Prostate gland (tissue), 2 donors: ENCODE data around the gene FBH1. TPM values are rescaled to one million over a fixed set of nuclear protein-coding genes. Genes with fewer than 3 reads are reported as not detected.
"Not testable (repeated sequence)": the region's sequence is repeated elsewhere in the genome, so short reads cannot be mapped to it uniquely, and the experiment has no call there.

Source experiments
- DNase-seq: peaks from one replicate; pipeline ENCODE4 v3.0.0-alpha.2; 2019; ENCODE audit warnings: low spot score
- H3K27ac ChIP-seq, 2 donors: fragments of 200-600 bp; sonication (generic); 2 replicates each; pipeline ENCODE4 v1.5.1; 2017 to 2019
- H3K27me3 ChIP-seq: fragments of 200-600 bp; sonication (generic); replicated peaks from 2 replicates; pipeline ENCODE4 v1.5.1; 2019; ENCODE audit not compliant: insufficient read depth
- H3K36me3 ChIP-seq, 2 donors: fragments of 200-600 bp; sonication (generic); 1 replicate in 1 of 2; 2 replicates in 1 of 2; pipeline versions ENCODE4 v1.5.1 to v1.8.1; 2017 to 2019
- H3K4me1 ChIP-seq: fragments of 200-600 bp; sonication (generic); replicated peaks from 2 replicates; pipeline ENCODE4 v1.5.1; 2019
- H3K4me3 ChIP-seq, 2 donors: fragments of 200-600 bp; sonication (generic); 2 replicates each; pipeline ENCODE4 v1.5.1; 2017 to 2019
- H3K9me3 ChIP-seq: fragments of 200-600 bp; sonication (generic); 2 replicates; pipeline ENCODE4 v1.5.1; 2017
- POLR2A ChIP-seq: fragments of 450-650 bp; IDR thresholded peaks from one replicate; pipeline ENCODE4 v1.6.1; 2016; ENCODE audit warnings: antibody characterized with exemption, mild to moderate bottlenecking
- POLR2AphosphoS5 ChIP-seq: sonication (generic); formaldehyde crosslinking; IDR thresholded peaks from one replicate; pipeline ENCODE4 v1.6.1; 2017; ENCODE audit warnings: antibody characterized with exemption
- WGBS: methylation state at CpG from one replicate; pipeline ENCODE4 v1.1.5; 2018; 5-methylcytosine and 5-hydroxymethylcytosine counted together
- intact Hi-C: fragments of 100-400 bp; cut with DNase I; formaldehyde crosslinking; loops from one replicate; pipeline ENCODE4 v1.14.2; 2022
- total RNA-seq, 2 donors: library from RNA; depleted of rRNA; stranded (reverse); fragments of >200 nt; gene quantifications; one replicate each; pipeline ENCODE4 v1.1.0, GENCODE V29; 2016
- TF ChIP-seq, protein P1 (sequence below), 4 experiments: fragments of 200-600 bp in 2 of 4; fragments of 450-650 bp in 2 of 4; sonication (generic) in 2 of 4; IDR thresholded peaks; 1 replicate in 3 of 4; 2 replicates in 1 of 4; pipeline ENCODE4 v1.5.1; 2016 to 2019; ENCODE audit warnings: antibody characterized with exemption in 4 of 4, mild to moderate bottlenecking in 2 of 4, moderate library complexity in 2 of 4

Gene FBH1
- total RNA-seq, 2 donors from 2014 or later: 75.0 to 172 TPM

DNA sequence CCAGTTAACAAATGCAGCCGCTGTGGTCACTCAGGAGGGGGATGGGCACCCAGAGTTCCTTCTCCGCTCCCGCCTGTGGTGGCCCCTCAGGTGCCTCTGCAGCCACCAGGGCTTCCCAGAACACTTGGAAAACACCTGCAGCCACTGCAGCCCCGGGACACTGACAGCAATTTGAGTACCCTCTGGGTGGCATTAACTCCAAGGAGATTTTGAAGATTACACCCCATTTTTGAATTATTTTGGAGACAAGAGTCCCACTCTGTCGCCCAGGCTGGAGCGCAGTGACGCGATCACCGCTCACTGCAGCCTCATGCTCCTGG is 55.1 kb downstream of the FBH1 start:
- intact Hi-C loops: loop anchor here (2.0 to 5.0 kb wide), 2 partner anchors 54 to 142 kb away; partner anchors contain the start of genes FBH1 and RBM17
- WGBS: 95% methylated on average over 9 of the region's 9 CpGs
- Histone ChIP-seq H3K4me1 (no peaks in the 10 kb centered on the region), H3K27me3 (no peaks in the 10 kb centered on the region), H3K36me3 (no peaks in the 10 kb centered on the region), H3K27ac (peak overlapping the region; percentile 68 to 77), H3K9me3 (no peaks in the 10 kb centered on the region), H3K4me3 (no peak overlapping the region)
- TF ChIP-seq POLR2A (no peak), POLR2AphosphoS5 (no peak)
- TF ChIP-seq, protein P1, sequence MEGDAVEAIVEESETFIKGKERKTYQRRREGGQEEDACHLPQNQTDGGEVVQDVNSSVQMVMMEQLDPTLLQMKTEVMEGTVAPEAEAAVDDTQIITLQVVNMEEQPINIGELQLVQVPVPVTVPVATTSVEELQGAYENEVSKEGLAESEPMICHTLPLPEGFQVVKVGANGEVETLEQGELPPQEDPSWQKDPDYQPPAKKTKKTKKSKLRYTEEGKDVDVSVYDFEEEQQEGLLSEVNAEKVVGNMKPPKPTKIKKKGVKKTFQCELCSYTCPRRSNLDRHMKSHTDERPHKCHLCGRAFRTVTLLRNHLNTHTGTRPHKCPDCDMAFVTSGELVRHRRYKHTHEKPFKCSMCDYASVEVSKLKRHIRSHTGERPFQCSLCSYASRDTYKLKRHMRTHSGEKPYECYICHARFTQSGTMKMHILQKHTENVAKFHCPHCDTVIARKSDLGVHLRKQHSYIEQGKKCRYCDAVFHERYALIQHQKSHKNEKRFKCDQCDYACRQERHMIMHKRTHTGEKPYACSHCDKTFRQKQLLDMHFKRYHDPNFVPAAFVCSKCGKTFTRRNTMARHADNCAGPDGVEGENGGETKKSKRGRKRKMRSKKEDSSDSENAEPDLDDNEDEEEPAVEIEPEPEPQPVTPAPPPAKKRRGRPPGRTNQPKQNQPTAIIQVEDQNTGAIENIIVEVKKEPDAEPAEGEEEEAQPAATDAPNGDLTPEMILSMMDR (IDR thresholded peaks at IDR 0.05): no peak
- no peak for DNase-seq

DNA sequence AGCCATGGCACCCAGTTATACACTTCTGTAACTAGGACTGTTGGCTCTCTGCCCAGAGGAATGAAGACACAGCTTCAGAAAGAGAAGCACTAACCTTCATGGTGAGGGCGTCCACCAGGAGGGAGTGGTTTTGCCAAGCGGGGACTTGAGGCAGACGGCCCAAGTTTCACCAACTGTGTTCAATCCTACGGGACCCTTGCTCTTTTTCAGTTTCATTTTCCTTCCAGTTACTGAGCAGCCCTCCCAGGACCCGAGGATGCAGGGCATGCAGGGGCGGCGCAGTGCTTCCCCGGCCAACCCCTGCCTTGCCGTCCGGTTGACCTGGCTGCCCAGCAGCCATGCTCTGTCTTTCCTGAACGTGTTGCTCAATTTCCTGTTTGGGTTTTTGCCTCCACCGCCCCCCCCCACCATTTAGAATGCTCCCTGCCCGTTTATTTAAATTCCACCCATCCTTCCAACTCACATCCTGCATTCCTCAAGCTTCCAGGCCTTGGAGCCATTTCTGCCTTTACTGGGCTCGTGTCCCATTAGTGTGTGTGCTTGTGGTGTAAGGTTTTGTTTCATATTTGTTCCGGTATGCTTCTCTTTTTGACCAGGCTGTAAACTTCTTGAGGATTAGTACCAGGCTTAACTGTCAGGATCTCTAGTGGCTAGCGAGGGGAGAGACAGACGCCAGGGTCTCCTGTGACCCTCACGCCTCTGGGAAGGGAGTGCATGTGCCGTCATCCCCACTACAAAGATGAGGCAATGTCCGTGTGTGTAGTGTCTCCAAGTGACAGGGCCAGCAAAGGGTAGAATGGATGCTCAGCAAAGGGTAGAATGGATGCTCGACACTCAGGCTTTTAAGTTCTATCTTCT is 55.7 kb downstream of the FBH1 start:
- no peaks in the 10 kb centered on the region for H3K9me3 ChIP-seq
- H3K36me3 ChIP-seq: no peaks in the 10 kb centered on the region
- intact Hi-C loops: loop anchor here (2.0 to 5.0 kb wide), 2 partner anchors 55 to 142 kb away; partner anchors contain the start of genes FBH1 and RBM17
- H3K4me3 ChIP-seq: no peak overlapping the region
- H3K27ac ChIP-seq: peak overlapping the region; percentile 68 to 77
- WGBS: 46% methylated on average over 21 of the region's 21 CpGs
- peak; percentile 20 for DNase-seq
- no peaks in the 10 kb centered on the region for H3K27me3 ChIP-seq
- TF ChIP-seq POLR2AphosphoS5 (peak; percentile 32), POLR2A (no peak)
- no peaks in the 10 kb centered on the region for H3K4me1 ChIP-seq

DNA sequence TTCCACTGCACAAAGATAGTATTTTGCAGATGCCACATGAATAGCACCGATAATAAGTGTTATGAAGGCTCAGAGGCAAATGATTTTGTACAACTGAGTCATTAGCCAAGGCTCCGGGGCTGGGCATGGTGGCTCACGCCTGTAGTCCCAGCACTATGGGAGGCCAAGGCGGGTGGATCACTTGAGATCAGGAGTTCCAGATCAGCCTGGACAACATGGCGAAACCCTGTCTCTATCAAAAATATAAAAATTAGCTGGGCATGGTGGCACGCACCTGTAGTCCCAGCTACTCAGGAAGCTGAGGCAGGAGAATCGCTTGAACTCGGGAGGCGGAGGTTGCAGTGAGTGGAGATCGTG is 56.4 kb downstream of the FBH1 start:
- not testable (repeated sequence) for DNase-seq, H3K4me3 ChIP-seq, H3K4me1 ChIP-seq, H3K9me3 ChIP-seq, H3K27me3 ChIP-seq, H3K36me3 ChIP-seq
- intact Hi-C loops: loop anchor here (5.0 kb wide), 1 partner anchor 141 kb away; the partner anchor contains the start of gene RBM17
- peak overlapping the region; percentile 68 to 77 for H3K27ac ChIP-seq
- 92% methylated on average over 10 of the region's 10 CpGs for WGBS

DNA sequence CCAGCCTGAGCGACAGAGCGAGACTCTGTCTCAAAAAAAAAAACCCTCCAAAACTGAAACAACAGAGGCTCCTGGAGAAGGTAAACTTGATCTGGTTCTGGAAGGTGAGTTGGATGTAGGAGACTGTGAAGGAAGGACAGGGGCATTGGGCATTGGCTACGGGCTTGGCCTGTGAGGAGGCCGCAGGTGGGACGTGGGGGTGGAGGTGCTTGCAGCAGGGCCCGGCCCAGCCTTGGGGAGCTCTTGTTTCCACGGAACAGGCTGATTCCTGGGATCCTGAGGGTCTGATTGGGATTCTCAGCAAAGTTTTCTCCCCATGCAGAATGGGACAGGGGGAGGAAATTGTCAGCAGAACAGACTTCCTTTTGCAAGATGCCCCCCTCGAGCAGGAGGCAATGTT is 56.7 kb downstream of the FBH1 start:
- no peaks in the 10 kb centered on the region for H3K36me3 ChIP-seq
- H3K9me3 ChIP-seq: no peaks in the 10 kb centered on the region
- H3K27ac ChIP-seq: no peak overlapping the region
- WGBS: 85% methylated on average over 8 of the region's 8 CpGs
- DNase-seq: no peak
- H3K4me1 ChIP-seq: no peaks in the 10 kb centered on the region
- H3K27me3 ChIP-seq: no peaks in the 10 kb centered on the region
- intact Hi-C loops: loop anchor here (5.0 kb wide), 1 partner anchor 141 kb away; the partner anchor contains the start of gene RBM17
- H3K4me3 ChIP-seq: no peak overlapping the region
- TF ChIP-seq POLR2AphosphoS5 (no peak), POLR2A (no peak)
- TF ChIP-seq, protein P1 (IDR thresholded peaks at IDR 0.05): no peak

DNA sequence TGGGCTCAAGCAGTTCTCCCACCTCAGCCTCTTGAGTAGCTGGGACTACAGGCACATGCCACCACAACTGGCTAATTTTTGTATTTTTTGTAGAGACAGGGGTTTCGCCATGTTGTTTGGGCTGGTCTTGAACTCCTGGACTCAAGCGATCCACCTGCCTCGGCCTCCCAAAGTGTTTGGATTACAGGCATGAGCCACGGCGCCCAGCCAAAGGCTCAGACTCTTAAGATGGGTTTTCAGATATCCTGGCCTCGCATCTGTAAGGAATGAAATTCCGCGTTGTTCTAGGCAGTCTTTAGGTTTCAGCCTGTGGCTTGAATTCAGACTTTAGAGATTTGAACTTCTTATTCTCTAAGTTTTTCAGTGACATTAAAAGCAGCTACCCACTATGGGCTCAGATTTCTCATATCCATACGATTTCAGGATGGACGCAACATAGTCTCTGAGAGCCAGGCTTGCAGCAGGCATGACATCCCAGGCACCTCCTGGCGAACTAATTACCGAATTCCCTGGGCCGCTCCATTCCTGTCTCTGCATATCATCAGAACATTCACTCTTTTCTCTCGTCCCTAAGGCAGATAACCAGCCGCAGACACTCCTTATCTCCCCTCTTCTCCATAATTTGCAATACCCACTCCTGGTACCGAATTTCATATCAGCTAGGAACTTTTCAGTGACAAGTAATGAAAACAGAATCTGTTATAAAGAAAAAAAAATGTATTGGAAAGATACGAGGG is 57.6 kb downstream of the FBH1 start:
- no peaks in the 10 kb centered on the region for H3K4me1 ChIP-seq

DNA sequence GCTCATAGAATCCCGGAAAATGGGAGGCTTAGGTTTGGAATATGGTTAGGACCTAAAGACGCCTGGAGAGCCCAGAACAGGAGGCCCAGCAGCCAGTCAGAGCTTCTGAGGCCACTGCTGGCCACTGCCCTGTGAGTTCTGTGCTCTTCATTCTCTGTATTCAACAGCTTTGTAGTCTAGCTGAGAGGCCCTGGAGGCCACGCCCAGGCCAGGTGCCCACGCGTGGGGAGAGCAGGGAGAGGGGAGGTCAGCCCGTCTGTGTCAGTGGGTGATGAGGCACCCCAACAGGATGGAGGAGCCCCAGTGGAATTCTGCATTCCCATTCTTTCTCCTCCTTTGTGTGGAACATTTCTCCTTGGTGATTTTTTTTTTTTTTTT is 58.2 kb downstream of the FBH1 start:
- DNase-seq: no peak
- 91% methylated on average over 6 of the region's 6 CpGs for WGBS
- Histone ChIP-seq H3K9me3 (no peaks in the 10 kb centered on the region), H3K4me3 (no peak overlapping the region), H3K4me1 (no peaks in the 10 kb centered on the region), H3K27me3 (no peaks in the 10 kb centered on the region), H3K27ac (no peak overlapping the region), H3K36me3 (no peaks in the 10 kb centered on the region)
- intact Hi-C loops: loop anchor here (5.0 kb wide), 1 partner anchor 139 kb away; the partner anchor contains the start of gene RBM17
- TF ChIP-seq, protein P1 (IDR thresholded peaks at IDR 0.05): no peak
- TF ChIP-seq POLR2A (no peak), POLR2AphosphoS5 (no peak)

More for the DNA sequence above, 57.6 kb downstream of the FBH1 start:
- DNase-seq: no peak
- Histone ChIP-seq H3K36me3 (no peaks in the 10 kb centered on the region), H3K9me3 (no peaks in the 10 kb centered on the region), H3K27me3 (no peaks in the 10 kb centered on the region), H3K27ac (no peak overlapping the region), H3K4me3 (no peak overlapping the region)
- intact Hi-C loops: loop anchor here (5.0 kb wide), 1 partner anchor 140 kb away; the partner anchor contains the start of gene RBM17
- TF ChIP-seq POLR2AphosphoS5: no peak
- 87% methylated on average over 17 of the region's 17 CpGs for WGBS
